Left ventricle myocardium inferior (tissue), 1 donor: Measurements from ENCODE around the gene SLC44A4. TPM values are rescaled to one million over a fixed set of nuclear protein-coding genes. Genes with fewer than 3 reads are reported as not detected.

Experiments
- DNase-seq: peaks from one replicate; pipeline ENCODE4 v3.0.0-alpha.2; 2020
- H3K27ac ChIP-seq: fragments of 200-600 bp; replicated peaks from 2 replicates; pipeline ENCODE4 v1.8.0; 2021
- H3K27me3 ChIP-seq: fragments of 200-600 bp; 2 replicates; pipeline ENCODE4 v1.8.0; 2021; ENCODE audit warnings: low read depth
- H3K36me3 ChIP-seq: fragments of 200-600 bp; 2 replicates; pipeline ENCODE4 v1.8.0; 2021
- H3K4me1 ChIP-seq: fragments of 200-600 bp; 2 replicates; pipeline ENCODE4 v1.8.0; 2021
- H3K4me3 ChIP-seq: fragments of 200-600 bp; 2 replicates; pipeline ENCODE4 v1.8.0; 2021; ENCODE audit warnings: mild to moderate bottlenecking, moderate library complexity
- H3K9me3 ChIP-seq: fragments of 200-600 bp; replicated peaks from 2 replicates; pipeline ENCODE4 v1.8.0; 2021
- CTCF ChIP-seq: fragments of 200-600 bp; IDR thresholded peaks from 2 replicates; pipeline ENCODE4 v1.8.0; 2021; ENCODE audit warnings: antibody characterized with exemption, mild to moderate bottlenecking, borderline replicate concordance
- intact Hi-C: fragments of 100-400 bp; cut with micrococcal nuclease; formaldehyde crosslinking; loops from one replicate; pipeline ENCODE4 v1.11.0; 2022
- total RNA-seq: library from RNA; stranded (reverse); fragmentation: NEBNext Ultra II Directional; extraction: Animal tissue kit (Norgen Biotek cat#: 25700); gene quantifications from one replicate; pipeline ENCODE4 v1.2.1, GENCODE V29; 2021
- donor health status: DM: no; HTN: yes; CAD: no; lungs with severe emphysema.

SLC44A4 gene
- total RNA-seq, 1 donor from 2014 or later: 0.08 TPM

GRCh38 chr6:31896493-31896855 is 17.7 kb upstream of the SLC44A4 start:
- no peak for TF ChIP-seq CTCF
- Histone ChIP-seq H3K27ac (peak overlapping the region; percentile 92), H3K4me3 (peak overlapping the region; percentile 93), H3K36me3 (peaks cover 34% of the 10 kb centered on the region), H3K9me3 (no peaks in the 10 kb centered on the region), H3K27me3 (no peaks in the 10 kb centered on the region), H3K4me1 (peaks cover 47% of the 10 kb centered on the region)
- intact Hi-C loops: no loop called here
- no peak for DNase-seq

- intact Hi-C loops: no loop called here
- no peaks in the 10 kb centered on the region for H3K9me3 ChIP-seq
- H3K4me3 ChIP-seq: no peak overlapping the region
- H3K4me1 ChIP-seq: peaks cover 14% of the 10 kb centered on the region
- H3K27ac ChIP-seq: no peak overlapping the region
- TF ChIP-seq CTCF: no peak
- no peaks in the 10 kb centered on the region for H3K27me3 ChIP-seq
- peaks cover 68% of the 10 kb centered on the region for H3K36me3 ChIP-seq
- no peak for DNase-seq
Observed at GRCh38 chr6:31892821-31893220, 14.0 kb upstream of the SLC44A4 start.

- intact Hi-C loops: no loop called here
- no peaks in the 10 kb centered on the region for H3K4me1 ChIP-seq
- no peak for TF ChIP-seq CTCF
Observed at GRCh38 chr6:31889331-31889972, 10.7 kb upstream of the SLC44A4 start.

GRCh38 chr6:31888276-31889258 is 9.8 kb upstream of the SLC44A4 start:
- peak; percentile 73 for TF ChIP-seq CTCF
- Histone ChIP-seq H3K4me1 (no peaks in the 10 kb centered on the region), H3K4me3 (no peak overlapping the region), H3K9me3 (no peaks in the 10 kb centered on the region), H3K36me3 (peaks cover 96% of the 10 kb centered on the region), H3K27me3 (no peaks in the 10 kb centered on the region), H3K27ac (no peak overlapping the region)
- DNase-seq: peak; percentile 33
- intact Hi-C loops: no loop called here

More at GRCh38 chr6:31889331-31889972, 10.7 kb upstream of the SLC44A4 start:
- DNase-seq: no peak
- Histone ChIP-seq H3K27me3 (no peaks in the 10 kb centered on the region), H3K9me3 (no peaks in the 10 kb centered on the region), H3K4me3 (no peak overlapping the region), H3K36me3 (peaks cover 96% of the 10 kb centered on the region), H3K27ac (no peak overlapping the region)

- no peaks in the 10 kb centered on the region for H3K4me1 ChIP-seq
- intact Hi-C loops: no loop called here
- H3K27ac ChIP-seq: no peak overlapping the region
- TF ChIP-seq CTCF: no peak
- H3K9me3 ChIP-seq: no peaks in the 10 kb centered on the region
- no peaks in the 10 kb centered on the region for H3K27me3 ChIP-seq
- H3K36me3 ChIP-seq: peaks cover 96% of the 10 kb centered on the region
- no peak for DNase-seq
- H3K4me3 ChIP-seq: no peak overlapping the region
Observed at GRCh38 chr6:31887173-31888007, 8.6 kb upstream of the SLC44A4 start.
